GM19452 (cell line): ENCODE measurements around the gene ZSCAN26.

ENCODE experiments used
- ATAC-seq: cut with Tn5 transposase; IDR thresholded peaks from one replicate; pipeline ENCODE4 v1.9.1; 2021; ENCODE audit not compliant: unreplicated experiment

Gene ZSCAN26

GRCh38 chr6:28266962-28267694 is at the start of gene ZSCAN26:
Gene ZSCAN26 (plus strand): TSS chr6:28267143. CDS start chr6:28271920, 4,777 bp downstream.
- peak; percentile 90 for ATAC-seq

DNA sequence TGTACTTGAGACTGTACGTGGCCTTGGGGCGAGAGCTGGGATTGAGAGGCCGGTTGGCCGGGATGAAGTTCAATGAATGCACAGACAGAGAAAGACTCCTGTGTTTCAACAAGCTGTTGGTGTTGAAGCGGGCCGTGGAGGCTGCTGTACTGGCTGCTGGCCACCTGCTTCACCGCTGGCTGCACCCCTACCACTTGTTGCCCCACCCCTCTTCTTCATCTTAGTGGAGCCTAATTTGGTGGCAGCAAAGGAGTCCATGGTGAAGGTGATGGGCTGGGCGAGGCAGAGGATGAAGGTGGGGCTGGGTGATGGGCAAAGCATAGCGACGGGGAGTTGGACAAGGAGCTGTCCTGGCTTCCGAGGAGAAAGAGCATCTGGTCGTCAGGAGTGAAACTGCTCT is 49.1 kb upstream of the ZSCAN26 start:
- ATAC-seq: no peak

DNA sequence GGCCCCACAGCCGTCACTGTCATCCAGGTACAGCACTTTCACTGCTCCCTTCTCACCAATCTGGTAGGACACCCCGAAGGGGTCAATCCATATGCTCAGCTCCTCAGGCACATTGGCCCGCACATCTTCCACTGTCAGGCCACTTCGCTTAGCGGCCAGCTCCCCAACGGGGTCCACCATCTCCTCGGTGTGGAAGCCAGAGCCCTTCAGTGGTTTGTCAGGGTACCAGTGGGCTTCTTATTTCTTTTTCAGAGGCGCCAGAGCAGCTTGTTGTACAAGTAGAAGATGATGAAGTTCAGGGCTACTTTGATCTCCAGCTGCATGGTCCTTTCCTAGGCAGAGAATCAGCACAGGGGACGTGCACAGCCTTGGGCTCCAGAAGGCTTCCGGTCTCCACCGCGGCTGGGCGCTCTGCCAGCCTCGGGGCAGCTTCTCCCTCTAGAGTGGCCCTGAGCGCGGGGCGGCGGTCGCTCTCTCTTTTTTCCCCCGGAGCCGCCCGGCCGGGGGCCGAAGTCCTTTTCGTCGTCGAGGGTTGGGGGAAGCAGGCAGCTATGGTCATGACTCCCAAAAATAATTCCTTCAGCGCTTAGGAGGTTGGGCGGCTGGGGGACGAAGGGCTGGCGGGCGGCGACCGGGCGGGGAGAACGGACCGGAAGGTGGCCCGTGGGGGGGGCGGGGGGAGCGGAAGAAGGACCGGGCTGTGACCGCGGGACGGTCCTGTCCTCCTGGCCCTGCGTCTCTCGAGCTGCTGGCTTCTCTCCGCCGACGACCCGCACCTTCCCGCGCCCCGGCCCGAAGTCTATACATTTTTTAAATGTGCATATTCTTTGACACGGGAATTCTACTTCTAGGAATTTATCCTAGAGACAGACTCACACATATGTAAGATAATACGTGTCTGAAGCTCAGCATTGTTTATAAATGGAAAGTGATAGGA is 48.4 kb upstream of the ZSCAN26 start:
- ATAC-seq: peak; percentile 49

GRCh38 chr6:28220257-28221133 is 46.4 kb upstream of the ZSCAN26 start:
- ATAC-seq: no peak

- no peak for ATAC-seq
Observed at GRCh38 chr6:28224131-28225055, 42.5 kb upstream of the ZSCAN26 start.

GRCh38 chr6:28225056-28225834 is 41.7 kb upstream of the ZSCAN26 start, which contains the start of gene ZSCAN9:
Gene ZSCAN9 (plus strand): TSS chr6:28225275. CDS start chr6:28227085, 1,810 bp downstream.
- ATAC-seq: peak; percentile 86

DNA sequence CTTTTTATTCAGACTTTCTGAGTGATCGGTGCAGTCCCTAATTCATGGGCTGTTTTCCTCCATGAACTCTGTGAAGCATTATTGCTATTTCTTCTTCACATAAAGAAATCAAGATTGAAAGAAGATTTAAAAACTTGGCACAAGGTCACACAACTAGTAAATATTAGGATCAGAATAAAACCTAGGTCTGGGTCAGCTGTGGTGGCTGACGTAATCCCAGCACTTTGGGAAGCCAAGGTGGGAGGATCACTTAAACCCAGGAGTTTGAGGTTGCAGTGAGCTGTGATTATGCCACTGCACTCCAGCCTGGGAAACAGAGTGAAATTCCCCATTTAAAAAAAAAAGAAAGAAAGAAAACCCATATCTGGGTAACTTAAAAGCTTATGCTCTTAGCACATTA is 40.5 kb upstream of the ZSCAN26 start:
- ATAC-seq: no peak

- ATAC-seq: no peak
Observed at GRCh38 chr6:28232785-28233184, 34.2 kb upstream of the ZSCAN26 start.

DNA sequence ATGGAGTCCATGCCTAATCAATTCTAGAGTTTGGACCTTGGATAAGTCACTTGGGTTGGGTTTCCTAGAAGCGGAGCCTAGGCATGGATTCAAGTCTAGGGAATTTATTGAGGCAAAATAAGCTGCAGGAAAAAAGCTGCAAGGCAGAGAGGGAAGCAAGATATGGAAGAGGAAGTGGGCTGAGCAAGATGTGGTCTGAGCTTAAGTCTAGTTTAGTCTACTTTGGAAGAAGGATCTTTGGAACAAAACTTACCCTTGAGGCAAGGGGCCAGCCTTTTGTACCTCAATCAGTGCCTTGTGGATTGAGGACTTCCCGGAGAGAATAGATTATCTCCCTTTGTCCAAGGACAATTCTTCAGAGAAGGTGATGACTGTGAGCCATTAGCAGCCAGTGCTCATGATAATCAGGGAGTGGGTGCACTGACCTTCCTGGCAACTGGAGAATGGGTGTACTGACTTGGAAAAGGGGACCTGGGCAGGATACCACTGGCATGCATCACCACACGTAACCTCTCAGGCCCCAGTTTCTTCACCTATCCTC is 31.0 kb upstream of the ZSCAN26 start:
- ATAC-seq: no peak

- peak; percentile 60 for ATAC-seq
Observed at GRCh38 chr6:28239636-28240035, 27.3 kb upstream of the ZSCAN26 start.

GRCh38 chr6:28240471-28240870 is 26.5 kb upstream of the ZSCAN26 start:
- ATAC-seq: no peak

DNA sequence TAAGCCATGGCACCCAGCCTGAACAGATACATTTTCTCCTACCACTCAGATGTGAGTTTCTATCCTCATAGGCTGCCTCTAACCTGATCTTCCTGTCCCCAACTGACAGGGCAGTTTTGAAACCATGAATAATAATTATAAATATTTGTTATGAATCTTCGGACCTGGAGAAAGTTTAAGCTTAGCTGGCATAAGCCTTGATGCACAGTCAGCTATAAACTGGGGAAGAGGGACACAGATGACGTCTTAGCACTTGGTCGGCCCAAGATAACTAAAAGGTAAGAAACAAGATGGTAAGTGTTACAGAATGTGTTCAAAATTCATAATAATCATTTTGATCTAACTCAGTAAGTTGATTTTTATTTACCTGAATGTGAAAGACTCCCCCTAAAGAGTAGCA is 23.0 kb upstream of the ZSCAN26 start:
- ATAC-seq: no peak

- ATAC-seq: no peak
Observed at GRCh38 chr6:28245206-28245941, 21.6 kb upstream of the ZSCAN26 start.

GRCh38 chr6:28248916-28249315 is 18.0 kb upstream of the ZSCAN26 start:
- ATAC-seq: no peak

- ATAC-seq: no peak
Observed at GRCh38 chr6:28250747-28251146, 16.2 kb upstream of the ZSCAN26 start.

DNA sequence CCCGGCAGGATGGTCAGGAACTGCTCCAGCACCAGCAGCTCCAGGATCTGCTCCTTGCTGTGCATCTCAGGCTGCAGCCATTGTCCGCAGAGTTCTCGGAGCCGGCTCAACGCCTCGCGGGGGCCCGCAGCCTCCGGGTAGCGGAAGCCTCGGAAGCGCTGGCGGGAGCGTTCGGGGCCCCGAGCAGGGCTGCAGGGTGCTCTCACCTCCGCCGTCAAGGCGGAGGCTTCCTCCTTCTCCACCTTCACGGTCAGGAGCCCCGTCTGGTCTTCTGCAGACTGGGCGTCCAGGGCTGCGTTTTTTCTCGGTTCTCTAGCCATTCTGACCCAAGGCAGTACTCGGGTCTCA is 15.3 kb upstream of the ZSCAN26 start:
- peak; percentile 28 for ATAC-seq

DNA sequence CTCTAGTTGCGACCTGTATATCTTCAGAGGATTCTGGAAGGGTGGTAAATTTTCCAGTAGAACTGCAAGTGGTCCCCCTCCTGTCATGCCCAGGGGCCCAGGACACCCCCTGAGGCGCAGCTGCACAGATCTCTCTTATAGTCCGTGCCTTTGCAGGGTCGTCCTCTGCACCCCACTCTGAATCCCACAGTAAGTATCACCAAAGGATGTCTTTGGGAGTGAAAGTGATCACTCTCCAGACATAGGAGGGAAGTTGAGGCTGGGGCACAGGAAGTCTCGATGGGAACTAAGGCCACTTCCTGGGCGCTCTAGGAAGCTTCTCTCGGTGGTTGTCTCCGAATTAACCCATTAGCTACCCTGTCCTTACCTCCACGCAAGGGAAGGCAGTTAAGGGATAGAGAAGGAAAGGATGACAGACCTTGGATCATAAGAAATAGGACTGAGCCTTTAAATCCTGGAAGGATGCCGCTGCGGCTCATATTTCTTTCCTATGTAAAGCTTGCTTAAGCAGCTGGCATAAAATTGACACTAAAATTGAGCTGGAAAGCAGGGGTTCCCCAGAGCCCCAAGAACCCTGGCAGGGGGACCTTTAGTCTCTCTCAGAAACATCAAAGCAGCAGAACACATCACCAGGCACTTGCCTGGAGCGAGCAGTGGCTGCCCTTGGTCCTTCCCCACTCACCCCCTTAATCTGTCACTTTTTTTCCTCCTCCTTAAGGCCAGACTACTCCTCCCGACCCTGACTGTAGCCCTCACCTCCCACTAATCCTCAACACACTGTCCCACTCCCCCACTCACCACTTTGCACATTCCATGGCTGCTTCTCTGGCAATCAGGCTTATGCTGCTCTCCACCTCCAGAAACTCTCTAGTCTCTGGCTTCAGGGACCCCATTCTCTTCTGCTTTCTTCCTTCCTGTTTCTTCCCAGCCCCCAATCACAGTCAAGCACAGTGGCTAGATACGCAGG is 14.7 kb upstream of the ZSCAN26 start, which contains the start of gene ZKSCAN4:
TSS of gene ZKSCAN4 (minus strand) at position 261 of the 967 bp plus-strand sequence. CDS start 289 bp downstream, outside the sequence.
- peak; percentile 84 for ATAC-seq
